Cardiac muscle cell (in vitro differentiated cells and primary cell): Measurements from ENCODE around the gene CCDC88C. TPM values are rescaled to one million over a fixed set of nuclear protein-coding genes. Genes with fewer than 3 reads are reported as not detected.

Experiments used
- DNase-seq, 2 donors: peaks; one replicate each; pipeline versions ENCODE4 v3.0.0 to v3.0.0-alpha.2; 2010 to 2017; ENCODE audit warnings: low read depth in 1 of 2, low spot score in 1 of 2
- H3K27ac ChIP-seq: fragments of 200-600 bp; sonication (generic); 2 replicates; pipeline ENCODE4 v1.5.1; 2016
- H3K27me3 ChIP-seq: fragments of 200-600 bp; sonication (generic); 2 replicates; pipeline ENCODE4 v1.6.0; 2016; ENCODE audit warnings: control low read depth
- H3K36me3 ChIP-seq: fragments of 200-600 bp; sonication (generic); 2 replicates; pipeline ENCODE4 v1.5.1; 2016; ENCODE audit warnings: control low read depth
- H3K4me1 ChIP-seq: fragments of 200-600 bp; sonication (generic); 2 replicates; pipeline ENCODE4 v1.8.1; 2017; ENCODE audit warnings: low read depth, mild to moderate bottlenecking, mixed run types
- H3K4me3 ChIP-seq: fragments of 200-600 bp; sonication (generic); 2 replicates; pipeline ENCODE4 v1.5.1; 2016; ENCODE audit warnings: mild to moderate bottlenecking
- H3K9me3 ChIP-seq: fragments of 200-600 bp; sonication (generic); 2 replicates; pipeline ENCODE4 v1.5.1; 2017; ENCODE audit warnings: low read depth, mild to moderate bottlenecking, control low read depth
- CTCF ChIP-seq: IDR thresholded peaks from 2 replicates; pipeline ENCODE4 v1.5.1; 2012; ENCODE audit warnings: low read depth, mild to moderate bottlenecking, low read length
- polyA plus RNA-seq: library from polyadenylated mRNA; unstranded; fragments of >200 nt; fragmentation: Nextera tagmentation; extraction: Ambion mirVana; gene quantifications from 2 replicates; pipeline ENCODE4 v1.2.1, GENCODE V29; 2016
- total RNA-seq: library from RNA; depleted of rRNA; stranded (reverse); fragments of >200 nt; gene quantifications from 2 replicates; pipeline ENCODE4 v1.2.3, GENCODE V29; 2016

The CCDC88C gene
- total and polyA plus RNA-seq, 2 experiments from 2014 or later = 0.49 to 1.2 TPM

- Histone ChIP-seq H3K36me3 (no peaks in the 10 kb centered on the region), H3K27ac (no peak overlapping the region), H3K27me3 (peaks cover 16% of the 10 kb centered on the region), H3K4me3 (no peak overlapping the region), H3K9me3 (no peaks in the 10 kb centered on the region), H3K4me1 (no peaks in the 10 kb centered on the region)
- no peak for DNase-seq
- no peak for TF ChIP-seq CTCF
Observed at GRCh38 chr14:91299121-91300115, 118.2 kb downstream of the CCDC88C start.

DNA sequence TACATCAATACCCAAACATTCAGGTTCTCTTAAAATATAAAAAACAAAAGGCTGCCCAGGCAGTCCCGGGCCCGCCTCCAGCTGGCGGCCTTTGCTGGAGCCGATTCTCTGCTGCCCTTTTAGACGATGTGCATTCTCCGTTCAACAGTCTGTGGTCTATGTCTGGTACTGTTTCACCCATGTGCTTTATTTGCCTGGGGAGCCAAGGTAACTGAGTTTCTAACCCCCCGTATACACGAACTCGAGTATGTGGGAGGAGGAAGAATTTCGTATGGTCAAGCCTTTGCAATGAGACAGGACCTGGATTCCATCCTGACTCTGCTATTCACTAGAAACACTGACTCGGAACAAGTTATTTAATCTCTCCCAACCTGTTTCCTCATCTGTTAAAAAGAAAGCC lies 119.0 kb downstream of the CCDC88C start:
- Histone ChIP-seq H3K4me1 (no peaks in the 10 kb centered on the region), H3K4me3 (no peak overlapping the region), H3K36me3 (no peaks in the 10 kb centered on the region), H3K27me3 (peaks cover 10% of the 10 kb centered on the region), H3K27ac (no peak overlapping the region), H3K9me3 (no peaks in the 10 kb centered on the region)
- no peak for DNase-seq
- no peak for TF ChIP-seq CTCF

DNA sequence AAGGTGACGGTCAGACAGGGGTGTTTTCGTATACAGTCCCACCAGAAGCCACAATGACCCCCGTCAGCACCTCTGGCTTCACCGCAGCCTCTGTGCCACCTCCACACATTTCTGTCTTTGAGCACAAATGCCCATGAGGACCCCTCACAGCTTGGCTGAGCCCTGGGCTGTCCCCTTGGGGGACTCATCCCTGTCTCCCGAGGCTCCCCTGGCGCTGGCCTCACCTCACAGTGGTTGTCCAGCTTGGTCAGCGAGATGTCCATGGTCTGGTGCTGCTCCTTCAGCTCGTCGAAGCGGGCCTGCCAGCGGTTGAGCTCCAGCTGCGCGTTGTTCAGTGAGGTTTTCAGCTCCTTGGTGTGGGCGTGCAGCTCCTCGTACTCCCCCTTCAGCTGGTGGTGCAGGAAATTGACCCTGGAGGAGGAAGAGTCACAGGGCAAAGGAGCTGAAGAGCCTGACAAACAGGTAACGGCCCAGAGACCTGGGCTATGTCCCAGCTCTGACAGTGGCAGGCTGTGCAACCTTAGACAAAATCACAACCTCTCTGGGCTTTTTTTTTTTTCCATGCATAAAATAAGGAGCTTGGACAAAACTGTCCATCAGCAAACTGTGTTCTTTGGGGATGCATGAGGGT lies 120.4 kb downstream of the CCDC88C start:
- DNase-seq = no peak
- Histone ChIP-seq H3K9me3 (no peaks in the 10 kb centered on the region), H3K4me3 (no peak overlapping the region), H3K36me3 (no peaks in the 10 kb centered on the region), H3K4me1 (no peaks in the 10 kb centered on the region), H3K27me3 (peaks cover 10% of the 10 kb centered on the region), H3K27ac (no peak overlapping the region)
- TF ChIP-seq CTCF = no peak

GRCh38 chr14:91295851-91296796 lies 121.5 kb downstream of the CCDC88C start:
- Histone ChIP-seq H3K36me3 (no peaks in the 10 kb centered on the region), H3K4me3 (no peak overlapping the region), H3K27me3 (peaks cover 10% of the 10 kb centered on the region), H3K9me3 (no peaks in the 10 kb centered on the region), H3K27ac (no peak overlapping the region), H3K4me1 (no peaks in the 10 kb centered on the region)
- DNase-seq = no peak
- TF ChIP-seq CTCF = no peak

GRCh38 chr14:91295276-91295845 lies 122.3 kb downstream of the CCDC88C start:
- H3K4me1 ChIP-seq = no peaks in the 10 kb centered on the region

More at GRCh38 chr14:91295276-91295845, 122.3 kb downstream of the CCDC88C start:
- Histone ChIP-seq H3K4me3 (no peak overlapping the region), H3K27me3 (peaks cover 10% of the 10 kb centered on the region), H3K36me3 (no peaks in the 10 kb centered on the region), H3K9me3 (no peaks in the 10 kb centered on the region), H3K27ac (no peak overlapping the region)
- no peak for DNase-seq
- TF ChIP-seq CTCF = no peak
